ENCODE data around the gene HPCAL4. TPM values are rescaled to one million over a fixed set of nuclear protein-coding genes. Genes with fewer than 3 reads are reported as not detected.

HPCAL4 gene
- total and polyA plus RNA-seq, 2 experiments from 2014 or later: 0.08 to 1.2 TPM

DNA sequence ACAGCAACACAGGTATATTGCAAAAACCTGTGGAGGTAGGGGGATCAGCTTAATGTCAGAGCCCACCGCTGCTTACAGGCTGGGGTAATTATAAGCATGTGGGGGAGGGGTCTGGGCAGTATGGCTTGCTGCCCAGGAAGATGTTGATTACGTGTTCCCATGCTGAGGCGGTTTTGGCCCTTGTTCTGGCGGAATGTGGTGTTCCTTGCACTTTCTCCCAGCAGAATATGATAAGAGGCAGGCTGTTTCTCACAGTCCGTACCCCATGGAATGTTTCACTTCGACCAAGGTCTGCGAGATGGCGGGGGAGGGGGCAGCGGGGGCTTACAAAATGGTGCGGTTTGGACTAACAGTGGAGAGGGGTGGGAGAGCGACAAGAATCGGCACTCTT is 9.8 kb upstream of the HPCAL4 start:
- Histone ChIP-seq H3K27me3 (ENCODE audit: insufficient read depth) (peaks cover 93% of the 10 kb centered on the region), H3K79me2 (replicated peaks; ENCODE audit: insufficient read depth) (no peaks in the 10 kb centered on the region), H3K9me2 (ENCODE audit: insufficient read depth) (no peaks in the 10 kb centered on the region), H3F3A (replicated peaks; ENCODE audit: low read depth) (no peaks in the 10 kb centered on the region), H3K4me2 (peak overlapping the region; percentile 75), H3K36me3 (ENCODE audit: insufficient read depth) (no peaks in the 10 kb centered on the region), H4K20me1 (replicated peaks; ENCODE audit: insufficient read depth) (peaks cover 4% of the 10 kb centered on the region; the same call in 1 of the 2 replicates), H3K4me1 (ENCODE audit: insufficient read depth) (peaks cover 19% of the 10 kb centered on the region), H2AFZ (peak overlapping the region; percentile 12; the same call in 1 of the 2 replicates), H3K4me3 (peak overlapping the region; percentile 44), H3K27ac (ENCODE audit: low read depth) (no peak overlapping the region)
- peaks cover 91% of the 10 kb centered on the region for H3K27me3 Mint-ChIP-seq (ENCODE audit: insufficient read depth, low read depth, poor library complexity)
- DNase-seq (ENCODE audit: low spot score): peak; percentile 72
- H3K36me3 Mint-ChIP-seq (ENCODE audit: low read depth): no peaks in the 10 kb centered on the region; the same call in 2 of the 3 replicates
- H3K27ac Mint-ChIP-seq: peak overlapping the region; percentile 95
- ATAC-seq: peak; percentile 26
- TF ChIP-seq ETS1 (IDR thresholded peaks at IDR 0.05) (no peak), STAT1 (IDR thresholded peaks at IDR 0.05; ENCODE audit: unreplicated experiment) (no peak), EZH2phosphoT487 (IDR thresholded peaks at IDR 0.05; ENCODE audit: unreplicated experiment) (no peak), POLR2AphosphoS5 (IDR thresholded peaks at IDR 0.05; ENCODE audit: low read depth) (no peak), CREB1 (CRISPR knock-in tag; IDR thresholded peaks at IDR 0.05; ENCODE audit: low read depth) (0 out of 2 replicates have a peak, but pooled peaks have one; percentile 18)
- H3K9me3 Mint-ChIP-seq: peaks cover 8% of the 10 kb centered on the region; the same call in 2 of the 3 replicates
- peaks cover 26% of the 10 kb centered on the region for H3K4me1 Mint-ChIP-seq
- H3K4me3 Mint-ChIP-seq: peak overlapping the region; percentile 68

GRCh38 chr1:39700348-39700747 is 9.1 kb upstream of the HPCAL4 start:
- no peaks in the 10 kb centered on the region for H3F3A ChIP-seq (replicated peaks; ENCODE audit: low read depth)
- H4K20me1 ChIP-seq (replicated peaks; ENCODE audit: insufficient read depth): no peaks in the 10 kb centered on the region; the same call in 1 of the 2 replicates
- peak overlapping the region; percentile 44; the same call in 1 of the 2 replicates for H3K4me3 ChIP-seq
- DNase-seq (ENCODE audit: low spot score): no peak
- no peak overlapping the region for H3K27ac ChIP-seq (ENCODE audit: low read depth)
- no peak for ATAC-seq
- peak overlapping the region; percentile 68; the same call in 2 of the 3 replicates for H3K4me3 Mint-ChIP-seq
- no peaks in the 10 kb centered on the region for H3K79me2 ChIP-seq (replicated peaks; ENCODE audit: insufficient read depth)
- H3K4me2 ChIP-seq: peak overlapping the region; percentile 75
- H3K27me3 ChIP-seq (ENCODE audit: insufficient read depth): peaks cover 93% of the 10 kb centered on the region
- no peaks in the 10 kb centered on the region for H3K9me2 ChIP-seq (ENCODE audit: insufficient read depth)
- H3K36me3 ChIP-seq (ENCODE audit: insufficient read depth): no peaks in the 10 kb centered on the region
- no peaks in the 10 kb centered on the region; the same call in 2 of the 3 replicates for H3K36me3 Mint-ChIP-seq (ENCODE audit: low read depth)
- H3K9me3 Mint-ChIP-seq: peaks cover 8% of the 10 kb centered on the region; the same call in 2 of the 3 replicates
- peaks cover 19% of the 10 kb centered on the region for H3K4me1 ChIP-seq (ENCODE audit: insufficient read depth)
- no peak overlapping the region for H3K27ac Mint-ChIP-seq
- H2AFZ ChIP-seq: no peak overlapping the region
- H3K4me1 Mint-ChIP-seq: peaks cover 28% of the 10 kb centered on the region
- H3K27me3 Mint-ChIP-seq (ENCODE audit: insufficient read depth, low read depth, poor library complexity): peaks cover 91% of the 10 kb centered on the region
- TF ChIP-seq JUNB (IDR thresholded peaks at IDR 0.05; ENCODE audit: unreplicated experiment) (no peak), STAT1 (IDR thresholded peaks at IDR 0.05; ENCODE audit: unreplicated experiment) (no peak), ETS1 (IDR thresholded peaks at IDR 0.05) (no peak), CTCF (conservative IDR thresholded peaks at IDR 0.05; ENCODE audit: low read depth in 2 of 2) (no peak), EZH2 (IDR thresholded peaks at IDR 0.05; ENCODE audit: low read depth, unreplicated experiment) (no peak), ZNF331 (CRISPR knock-in tag; IDR thresholded peaks at IDR 0.05; ENCODE audit: low read depth) (no peak), EZH2phosphoT487 (IDR thresholded peaks at IDR 0.05; ENCODE audit: unreplicated experiment) (no peak), POLR2AphosphoS5 (IDR thresholded peaks at IDR 0.05; ENCODE audit: low read depth) (no peak), NANOG (IDR thresholded peaks at IDR 0.05; ENCODE audit: borderline replicate concordance) (no peak), ZNF114 (CRISPR knock-in tag; IDR thresholded peaks at IDR 0.05) (no peak)
- TF ChIP-seq, protein P1, sequence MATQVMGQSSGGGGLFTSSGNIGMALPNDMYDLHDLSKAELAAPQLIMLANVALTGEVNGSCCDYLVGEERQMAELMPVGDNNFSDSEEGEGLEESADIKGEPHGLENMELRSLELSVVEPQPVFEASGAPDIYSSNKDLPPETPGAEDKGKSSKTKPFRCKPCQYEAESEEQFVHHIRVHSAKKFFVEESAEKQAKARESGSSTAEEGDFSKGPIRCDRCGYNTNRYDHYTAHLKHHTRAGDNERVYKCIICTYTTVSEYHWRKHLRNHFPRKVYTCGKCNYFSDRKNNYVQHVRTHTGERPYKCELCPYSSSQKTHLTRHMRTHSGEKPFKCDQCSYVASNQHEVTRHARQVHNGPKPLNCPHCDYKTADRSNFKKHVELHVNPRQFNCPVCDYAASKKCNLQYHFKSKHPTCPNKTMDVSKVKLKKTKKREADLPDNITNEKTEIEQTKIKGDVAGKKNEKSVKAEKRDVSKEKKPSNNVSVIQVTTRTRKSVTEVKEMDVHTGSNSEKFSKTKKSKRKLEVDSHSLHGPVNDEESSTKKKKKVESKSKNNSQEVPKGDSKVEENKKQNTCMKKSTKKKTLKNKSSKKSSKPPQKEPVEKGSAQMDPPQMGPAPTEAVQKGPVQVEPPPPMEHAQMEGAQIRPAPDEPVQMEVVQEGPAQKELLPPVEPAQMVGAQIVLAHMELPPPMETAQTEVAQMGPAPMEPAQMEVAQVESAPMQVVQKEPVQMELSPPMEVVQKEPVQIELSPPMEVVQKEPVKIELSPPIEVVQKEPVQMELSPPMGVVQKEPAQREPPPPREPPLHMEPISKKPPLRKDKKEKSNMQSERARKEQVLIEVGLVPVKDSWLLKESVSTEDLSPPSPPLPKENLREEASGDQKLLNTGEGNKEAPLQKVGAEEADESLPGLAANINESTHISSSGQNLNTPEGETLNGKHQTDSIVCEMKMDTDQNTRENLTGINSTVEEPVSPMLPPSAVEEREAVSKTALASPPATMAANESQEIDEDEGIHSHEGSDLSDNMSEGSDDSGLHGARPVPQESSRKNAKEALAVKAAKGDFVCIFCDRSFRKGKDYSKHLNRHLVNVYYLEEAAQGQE (IDR thresholded peaks at IDR 0.05; ENCODE audit: unreplicated experiment): no peak

Measured in GM23338 (cell line).